Mucosa of rectum (tissue), 2 donors: ENCODE data around the gene IKBIP.
"Not testable (repeated sequence)": the region's sequence is repeated elsewhere in the genome, so short reads cannot be mapped to it uniquely, and the experiment has no call there.

Source experiments
- H3K27ac ChIP-seq, 2 donors: one replicate each; pipeline ENCODE4 v1.7.0; 2013; ENCODE audit warnings: inconsistent platforms in 2 of 2, low read depth in 2 of 2, low read length in 2 of 2
- H3K27me3 ChIP-seq, 2 donors: one replicate each; pipeline ENCODE4 v1.7.0; 2013; ENCODE audit warnings: low read length in 2 of 2; ENCODE audit not compliant: control insufficient read depth in 2 of 2, insufficient read depth in 2 of 2
- H3K36me3 ChIP-seq, 2 donors: one replicate each; pipeline ENCODE4 v1.7.0; 2013; ENCODE audit warnings: low read length in 2 of 2; ENCODE audit not compliant: control insufficient read depth in 2 of 2, insufficient read depth in 2 of 2
- H3K4me1 ChIP-seq, 2 donors: one replicate each; pipeline ENCODE4 v1.7.0; 2013; ENCODE audit warnings: low read length in 2 of 2, mild to moderate bottlenecking in 1 of 2; ENCODE audit not compliant: control insufficient read depth in 2 of 2, insufficient read depth in 2 of 2
- H3K4me3 ChIP-seq, 2 donors: one replicate each; pipeline ENCODE4 v1.7.0; 2013; ENCODE audit warnings: low read length in 2 of 2
- H3K9ac ChIP-seq, 2 donors: one replicate each; pipeline ENCODE4 v1.7.0; 2013; ENCODE audit warnings: low read length in 2 of 2, low read depth in 1 of 2, mild to moderate bottlenecking in 1 of 2
- H3K9me3 ChIP-seq, 2 donors: one replicate each; pipeline ENCODE4 v1.7.0; 2013; ENCODE audit warnings: low read length in 2 of 2; ENCODE audit not compliant: control insufficient read depth in 2 of 2
- donor health status: healthy.
- donor health status: Normal muscosa, but diverticular disease.

Gene IKBIP

DNA sequence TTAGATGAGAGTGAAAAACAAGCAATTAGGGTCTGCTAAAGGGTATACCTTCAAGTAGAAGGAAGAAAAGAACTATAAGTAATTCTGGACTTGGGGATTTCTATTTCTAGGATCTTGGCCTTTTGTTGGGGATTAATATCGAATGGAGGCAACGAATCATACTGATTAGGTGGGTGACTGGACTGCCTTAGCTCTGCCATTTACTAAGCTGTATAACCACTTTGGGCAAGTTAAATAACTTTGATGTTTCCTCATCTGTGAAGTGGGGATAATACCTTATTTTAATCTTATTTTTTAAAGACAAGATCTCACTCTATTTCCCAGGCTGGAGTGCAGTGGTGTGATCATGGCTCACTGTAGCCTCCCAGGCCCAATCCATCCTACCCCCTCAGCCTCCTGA lies 6.6 kb downstream of the IKBIP start:
- no peak overlapping the region for H3K27ac ChIP-seq
- no peaks in the 10 kb centered on the region for H3K4me1 ChIP-seq
- no peak overlapping the region for H3K9ac ChIP-seq
- no peak overlapping the region for H3K4me3 ChIP-seq
- H3K36me3 ChIP-seq, result no peaks in the 10 kb centered on the region
- no peaks in the 10 kb centered on the region for H3K9me3 ChIP-seq
- H3K27me3 ChIP-seq, result no peaks in the 10 kb centered on the region

DNA sequence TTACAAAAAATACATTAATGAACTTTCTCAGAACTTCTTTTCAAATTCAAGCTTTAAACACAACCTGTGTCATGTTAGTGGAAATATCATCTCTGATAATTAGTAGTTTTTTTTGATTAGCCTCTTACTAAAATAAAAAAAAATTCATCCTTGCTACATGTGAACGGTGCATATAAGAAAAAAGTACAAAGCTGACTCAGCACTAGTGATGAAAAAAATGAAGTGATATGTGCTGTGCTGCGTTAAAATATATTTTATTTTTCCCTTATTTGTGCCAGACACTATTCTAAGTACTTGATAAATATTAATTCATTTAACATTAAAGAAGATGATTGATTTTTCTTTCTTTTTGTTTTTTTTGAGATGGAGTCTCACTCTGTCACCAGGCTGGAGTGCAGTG lies 7.5 kb downstream of the IKBIP start:
- H3K36me3 ChIP-seq, result no peaks in the 10 kb centered on the region
- H3K9ac ChIP-seq, result no peak overlapping the region
- H3K9me3 ChIP-seq, result no peaks in the 10 kb centered on the region
- no peaks in the 10 kb centered on the region for H3K4me1 ChIP-seq
- H3K27me3 ChIP-seq, result no peaks in the 10 kb centered on the region
- no peak overlapping the region for H3K4me3 ChIP-seq
- H3K27ac ChIP-seq, result no peak overlapping the region

DNA sequence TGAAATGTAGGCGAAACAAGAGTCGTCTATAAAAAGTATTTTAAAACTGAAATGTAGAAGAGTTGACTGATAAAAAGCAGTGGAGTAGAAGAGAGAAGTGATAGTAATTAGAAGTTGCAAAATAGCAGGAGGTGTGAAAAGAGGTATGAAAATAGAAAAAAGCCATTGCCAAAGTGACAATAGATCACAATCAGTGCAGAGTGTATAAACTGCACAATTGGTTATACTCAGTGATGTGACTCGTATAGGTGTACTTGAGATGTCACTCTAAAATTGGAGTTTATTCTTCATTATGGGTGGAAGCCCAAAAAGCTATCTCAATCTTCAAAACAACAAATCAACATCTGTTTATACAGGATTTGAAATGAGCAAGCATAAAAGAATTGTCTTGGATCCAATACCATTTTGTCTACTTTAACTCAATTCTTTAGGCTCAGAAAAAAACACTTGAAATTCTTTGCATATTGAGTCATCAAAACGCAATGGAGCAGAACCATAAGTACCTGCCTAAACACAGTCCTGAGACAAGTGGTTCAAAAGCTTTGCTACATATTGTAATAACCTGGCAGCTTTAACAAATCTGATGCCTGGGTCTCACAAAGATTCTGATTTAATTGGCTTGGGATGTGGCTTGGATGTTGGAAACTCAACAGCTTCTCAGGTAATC lies 8.8 kb downstream of the IKBIP start:
- H3K4me3 ChIP-seq, result no peak overlapping the region
- H3K27ac ChIP-seq, result no peak overlapping the region
- no peaks in the 10 kb centered on the region for H3K27me3 ChIP-seq
- H3K4me1 ChIP-seq, result no peaks in the 10 kb centered on the region
- H3K9me3 ChIP-seq, result no peaks in the 10 kb centered on the region
- H3K9ac ChIP-seq, result no peak overlapping the region
- H3K36me3 ChIP-seq, result no peaks in the 10 kb centered on the region

DNA sequence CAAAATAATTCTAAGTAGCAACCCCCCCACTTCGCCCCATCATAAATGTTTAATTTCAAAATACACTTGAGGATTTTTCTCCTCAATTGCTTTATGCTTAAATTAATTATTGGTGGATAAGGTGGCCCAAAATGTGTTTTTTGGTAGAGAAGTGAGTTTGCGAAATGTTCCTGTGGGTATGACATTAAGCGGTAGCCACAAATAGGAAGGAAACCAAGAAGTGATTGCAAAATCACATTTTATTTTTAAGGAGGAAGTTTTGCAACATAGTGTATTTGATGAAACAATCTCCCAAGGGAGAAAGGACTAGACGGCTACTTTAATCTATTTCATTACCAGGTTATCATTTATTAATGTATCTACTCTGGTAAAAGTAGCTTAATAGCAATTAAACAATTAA lies 25.6 kb downstream of the IKBIP start:
- no peak overlapping the region for H3K4me3 ChIP-seq
- no peak overlapping the region for H3K9ac ChIP-seq
- no peak overlapping the region for H3K27ac ChIP-seq
- no peaks in the 10 kb centered on the region for H3K4me1 ChIP-seq
- H3K27me3 ChIP-seq, result no peaks in the 10 kb centered on the region
- no peaks in the 10 kb centered on the region for H3K36me3 ChIP-seq
- H3K9me3 ChIP-seq, result no peaks in the 10 kb centered on the region

DNA sequence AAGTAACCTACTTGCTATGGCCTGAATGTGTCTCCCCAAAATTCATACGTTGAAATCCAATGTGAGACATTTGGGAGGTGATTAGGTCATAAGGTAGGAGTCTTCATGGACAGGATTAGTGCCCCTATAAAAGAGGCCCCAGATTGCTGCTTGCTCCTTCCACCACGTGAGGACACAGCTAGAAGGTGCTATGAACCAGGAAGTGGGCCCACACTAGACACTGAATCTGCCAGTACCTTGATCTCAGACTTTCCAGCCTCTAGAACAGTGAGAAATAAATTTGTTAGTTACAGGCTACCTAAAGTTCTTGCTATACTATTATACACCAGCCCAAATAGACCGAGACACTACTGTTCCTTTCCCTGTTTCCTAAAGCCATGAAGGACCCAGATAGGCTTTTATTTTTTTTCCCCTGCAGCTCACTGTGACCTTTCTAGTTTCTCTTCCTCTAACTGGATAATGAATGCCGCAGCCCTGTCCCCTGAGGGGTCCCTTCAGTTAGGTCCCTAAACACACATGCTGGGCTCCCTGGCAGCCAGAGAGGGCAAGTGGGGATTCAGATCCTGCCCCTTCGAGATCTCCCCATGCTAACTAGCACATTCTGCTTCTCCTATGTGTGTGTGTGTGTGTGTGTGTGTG lies 31.8 kb downstream of the IKBIP start:
- H3K27ac ChIP-seq, result no peak overlapping the region
- no peaks in the 10 kb centered on the region for H3K27me3 ChIP-seq
- no peak overlapping the region for H3K9ac ChIP-seq
- no peak overlapping the region for H3K4me3 ChIP-seq
- no peaks in the 10 kb centered on the region for H3K4me1 ChIP-seq
- H3K36me3 ChIP-seq, result no peaks in the 10 kb centered on the region
- H3K9me3 ChIP-seq, result no peaks in the 10 kb centered on the region

DNA sequence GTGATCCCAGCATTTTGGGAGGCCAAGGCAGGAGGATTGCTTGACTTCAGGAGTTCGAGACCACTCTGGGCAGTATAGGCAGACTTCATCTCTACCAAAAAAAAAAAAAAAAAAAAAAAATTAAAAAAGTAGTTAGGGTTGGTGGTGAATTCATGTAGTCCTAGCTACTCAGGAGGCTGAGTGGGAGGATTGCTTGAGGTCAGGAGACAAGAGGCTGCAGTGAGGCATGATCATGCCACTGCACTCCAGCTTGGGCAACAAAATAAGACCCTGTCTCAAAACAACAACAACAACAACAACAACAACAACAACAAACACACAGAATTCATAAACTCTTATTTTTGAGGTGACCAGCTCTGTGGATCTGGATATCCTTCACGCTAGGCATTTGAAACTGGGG lies 34.0 kb downstream of the IKBIP start:
- no peaks in the 10 kb centered on the region for H3K4me1 ChIP-seq
- no peaks in the 10 kb centered on the region for H3K27me3 ChIP-seq

DNA sequence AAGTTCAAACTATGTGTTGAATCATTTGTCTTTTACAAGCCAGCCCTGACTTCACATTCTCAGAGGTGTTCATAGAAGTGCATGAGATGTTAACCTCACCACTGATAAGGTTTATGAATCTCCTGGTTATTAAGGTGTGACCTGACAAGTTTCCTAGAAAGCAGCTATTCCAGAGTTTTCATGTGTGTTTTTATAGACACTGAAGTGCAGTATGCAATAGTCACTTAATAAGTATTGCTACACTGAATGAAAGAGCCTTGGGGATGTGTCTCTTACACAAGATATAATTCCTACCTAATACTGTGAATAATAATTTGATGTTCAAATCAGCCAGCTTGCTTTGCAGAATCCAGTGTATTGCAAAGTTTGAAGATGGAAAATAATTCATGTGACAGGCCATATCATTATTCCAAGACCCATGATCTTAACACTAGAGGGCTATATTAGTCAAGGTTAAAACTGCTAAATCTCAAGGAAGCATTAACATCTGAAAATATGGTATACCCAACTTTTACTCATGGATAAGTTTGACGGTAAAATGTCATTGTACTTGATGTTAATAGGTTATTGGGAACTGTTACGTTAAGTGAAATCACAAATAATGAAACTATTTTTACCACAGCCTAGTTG lies 38.1 kb downstream of the IKBIP start:
- H3K27ac ChIP-seq, result no peak overlapping the region
- peaks cover 23 to 27% of the 10 kb centered on the region in 2 donors for H3K36me3 ChIP-seq
- H3K4me3 ChIP-seq, result no peak overlapping the region
- H3K9me3 ChIP-seq, result no peaks in the 10 kb centered on the region
- no peaks in the 10 kb centered on the region for H3K4me1 ChIP-seq
- no peaks in the 10 kb centered on the region for H3K27me3 ChIP-seq
- no peak overlapping the region for H3K9ac ChIP-seq

More for the DNA sequence above, 34.0 kb downstream of the IKBIP start:
- Histone ChIP-seq H3K36me3 (no peaks in the 10 kb centered on the region), H3K9me3 (no peaks in the 10 kb centered on the region), H3K9ac (no peak overlapping the region), H3K4me3 (no peak overlapping the region), H3K27ac (no peak overlapping the region)

DNA sequence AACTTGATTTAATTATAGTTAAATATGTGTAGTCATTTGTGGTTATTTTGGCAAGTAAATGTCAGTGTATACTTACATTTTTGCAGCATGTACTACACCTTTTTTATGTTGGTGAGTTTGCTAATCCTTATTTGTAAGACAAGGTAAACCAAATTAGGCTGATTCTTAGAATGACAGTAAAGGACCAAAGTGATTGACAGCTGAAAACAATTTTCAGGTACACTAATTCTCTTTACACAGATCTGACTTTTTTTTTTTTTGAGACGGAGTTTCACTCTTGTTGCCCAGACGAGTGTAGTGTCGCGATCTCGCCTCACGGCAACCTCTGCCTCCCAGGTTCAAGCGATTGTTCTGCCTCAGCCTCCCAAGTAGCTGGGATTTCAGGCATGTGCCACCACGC lies 42.7 kb downstream of the IKBIP start:
- Histone ChIP-seq H3K36me3 (peaks cover 56 to 61% of the 10 kb centered on the region in 2 donors), H3K9ac (no peak overlapping the region), H3K9me3 (no peaks in the 10 kb centered on the region), H3K27me3 (no peaks in the 10 kb centered on the region), H3K4me1 (no peaks in the 10 kb centered on the region), H3K4me3 (no peak overlapping the region), H3K27ac (no peak overlapping the region)

DNA sequence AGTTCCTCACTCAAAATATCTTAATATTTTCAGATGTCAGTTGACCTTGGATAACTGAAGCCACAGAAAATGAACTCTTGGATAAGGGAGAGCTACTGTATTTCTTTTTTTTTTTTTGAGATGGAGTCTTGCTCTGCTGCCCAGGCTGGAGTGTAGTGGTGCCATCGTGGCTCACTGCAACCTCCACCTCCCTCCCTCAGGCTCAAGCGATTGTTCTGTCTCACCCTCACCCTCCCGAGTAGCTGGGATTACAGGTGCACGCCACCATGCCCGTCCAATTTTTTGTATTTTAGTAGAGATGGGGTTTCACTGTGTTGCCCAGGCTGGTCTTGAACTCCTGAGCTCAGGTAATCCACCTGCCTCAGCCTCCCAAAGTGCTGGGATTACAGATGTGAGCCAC lies 47.3 kb downstream of the IKBIP start:
- H3K9me3 ChIP-seq, H3K9ac ChIP-seq, H3K27ac ChIP-seq, H3K27me3 ChIP-seq, H3K4me3 ChIP-seq: not testable (repeated sequence)
- H3K36me3 ChIP-seq, result peaks cover 43 to 55% of the 10 kb centered on the region in 2 donors
- peaks cover 11 to 13% of the 10 kb centered on the region in 2 donors for H3K4me1 ChIP-seq

DNA sequence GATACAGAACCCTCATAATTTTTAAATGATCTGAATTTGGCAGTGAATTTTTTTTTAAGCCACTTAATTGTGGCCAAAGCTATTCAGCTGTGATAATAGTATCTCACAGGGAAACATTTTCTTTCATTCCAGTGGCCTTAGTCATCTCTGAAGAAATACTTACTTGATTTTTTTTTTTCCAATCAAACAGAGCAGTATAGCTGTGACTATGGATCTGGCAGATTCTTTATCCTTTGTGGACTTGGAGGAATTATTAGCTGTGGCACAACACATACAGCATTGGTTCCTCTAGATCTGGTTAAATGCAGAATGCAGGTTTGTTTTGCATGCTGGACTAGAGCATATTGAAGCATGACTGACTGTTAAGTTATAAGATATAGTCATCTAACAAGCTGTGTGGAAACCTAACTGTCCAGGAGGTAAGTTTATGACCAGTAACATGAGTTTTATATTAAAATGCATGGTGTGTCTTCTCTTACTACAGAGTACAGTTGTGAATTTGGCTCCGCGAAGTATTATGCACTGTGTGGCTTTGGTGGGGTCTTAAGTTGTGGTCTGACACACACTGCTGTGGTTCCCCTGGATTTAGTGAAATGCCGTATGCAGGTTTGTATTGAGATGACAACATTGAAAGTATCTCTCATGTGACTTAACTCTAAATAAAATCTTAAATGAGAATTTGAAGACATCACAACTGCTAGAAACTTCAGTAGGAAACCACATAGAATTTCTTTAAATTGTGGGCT lies 49.2 kb downstream of the IKBIP start:
- H3K9me3 ChIP-seq, result no peaks in the 10 kb centered on the region
- H3K27ac ChIP-seq, result no peak overlapping the region
- peak overlapping the region; percentile 96 for H3K4me3 ChIP-seq
- peaks cover 11 to 13% of the 10 kb centered on the region in 2 donors for H3K4me1 ChIP-seq
- H3K27me3 ChIP-seq, result no peaks in the 10 kb centered on the region
- peak overlapping the region; percentile 97 to 98 for H3K9ac ChIP-seq
- H3K36me3 ChIP-seq, result peaks cover 24 to 37% of the 10 kb centered on the region in 2 donors
